GM20431 (cell line): Measurements from ENCODE around the gene GRIK4.
"Not testable (repeated sequence)": the region's sequence is repeated elsewhere in the genome, so short reads cannot be mapped to it uniquely, and the experiment has no call there.

Experiments used
- in situ Hi-C: fragments of 300-500 bp; cut with MseI, MboI; formaldehyde crosslinking; loops from one replicate; pipeline ENCODE4 v1.15.0; 2020; ENCODE audit warnings: low sequenced_read_pairs; ENCODE audit not compliant: unreplicated experiment

GRIK4 gene

GRCh38 chr11:120565466-120566155, 54.1 kb downstream of the GRIK4 start:
- in situ Hi-C loops, result no loop called here

GRCh38 chr11:120566176-120566575, 54.6 kb downstream of the GRIK4 start:
- in situ Hi-C loops, result no loop called here

- in situ Hi-C loops, result no loop called here
Measured at GRCh38 chr11:120568572-120569307, 57.2 kb downstream of the GRIK4 start.

GRCh38 chr11:120569861-120570260, 58.3 kb downstream of the GRIK4 start:
- in situ Hi-C loops, result no loop called here

DNA sequence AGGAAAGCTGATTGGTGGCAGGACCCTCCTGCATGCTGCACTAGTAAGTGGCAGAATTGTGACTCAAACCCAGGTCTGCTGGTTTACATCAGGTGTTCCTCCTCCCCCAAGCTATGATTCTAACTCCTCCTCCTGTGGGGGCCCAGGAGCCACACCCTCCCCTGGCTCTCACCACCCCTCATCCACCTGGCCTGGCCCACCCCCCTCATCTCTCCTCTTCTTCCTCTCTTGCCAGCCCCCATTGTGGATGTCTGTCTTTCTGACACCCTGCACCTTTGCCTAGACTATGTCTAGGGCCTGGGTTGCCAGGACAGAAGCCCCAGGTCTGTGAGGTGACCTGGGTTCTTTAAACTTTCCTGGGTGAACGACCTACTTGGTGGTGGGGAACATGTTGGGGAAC, 59.9 kb downstream of the GRIK4 start:
- in situ Hi-C loops, result no loop called here

GRCh38 chr11:120573756-120574354, 62.3 kb downstream of the GRIK4 start:
- in situ Hi-C loops, result no loop called here

DNA sequence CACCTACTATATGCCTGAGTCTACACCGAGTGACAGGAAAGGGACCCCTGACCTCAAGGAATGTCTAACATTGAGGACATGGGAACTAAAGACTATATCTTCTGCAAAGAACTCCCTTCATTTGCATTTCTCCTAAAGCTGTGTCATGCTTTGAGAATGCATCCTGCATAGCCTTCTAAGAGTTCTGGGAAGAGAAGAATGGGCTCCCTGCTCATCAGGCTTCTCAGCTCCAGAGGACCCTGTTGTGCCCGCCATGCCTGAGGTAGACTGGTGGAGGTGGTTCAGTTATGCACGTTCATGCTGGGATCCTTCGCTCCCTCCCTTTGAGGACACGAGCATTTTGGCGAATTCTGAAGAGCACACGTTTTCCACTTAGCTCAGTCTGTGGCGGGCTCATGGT, 63.3 kb downstream of the GRIK4 start:
- in situ Hi-C loops, result no loop called here

GRCh38 chr11:120575461-120575860, 63.9 kb downstream of the GRIK4 start:
- in situ Hi-C loops, result no loop called here

DNA sequence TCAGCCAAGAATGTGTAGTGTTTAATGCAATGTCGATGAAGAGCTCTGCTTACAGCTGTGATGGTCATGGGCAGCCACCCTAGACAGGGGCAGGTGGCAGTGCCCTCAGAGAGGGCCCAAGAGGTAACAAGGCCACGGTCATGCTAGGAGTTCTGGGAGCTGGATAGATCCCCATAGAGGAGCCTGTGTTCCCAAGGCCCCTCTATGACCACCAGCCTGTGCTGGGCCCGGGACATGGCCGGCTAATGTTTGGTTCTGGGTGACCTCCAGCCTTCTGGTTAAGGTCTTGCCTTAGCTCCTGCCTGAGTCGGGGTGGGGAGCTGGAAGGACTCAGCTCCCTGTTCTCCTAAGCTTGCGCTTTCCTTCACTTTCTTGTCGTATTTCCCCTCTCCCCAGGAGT, 65.1 kb downstream of the GRIK4 start:
- in situ Hi-C loops, result no loop called here

GRCh38 chr11:120577041-120577440, 65.5 kb downstream of the GRIK4 start:
- in situ Hi-C loops, result no loop called here

DNA sequence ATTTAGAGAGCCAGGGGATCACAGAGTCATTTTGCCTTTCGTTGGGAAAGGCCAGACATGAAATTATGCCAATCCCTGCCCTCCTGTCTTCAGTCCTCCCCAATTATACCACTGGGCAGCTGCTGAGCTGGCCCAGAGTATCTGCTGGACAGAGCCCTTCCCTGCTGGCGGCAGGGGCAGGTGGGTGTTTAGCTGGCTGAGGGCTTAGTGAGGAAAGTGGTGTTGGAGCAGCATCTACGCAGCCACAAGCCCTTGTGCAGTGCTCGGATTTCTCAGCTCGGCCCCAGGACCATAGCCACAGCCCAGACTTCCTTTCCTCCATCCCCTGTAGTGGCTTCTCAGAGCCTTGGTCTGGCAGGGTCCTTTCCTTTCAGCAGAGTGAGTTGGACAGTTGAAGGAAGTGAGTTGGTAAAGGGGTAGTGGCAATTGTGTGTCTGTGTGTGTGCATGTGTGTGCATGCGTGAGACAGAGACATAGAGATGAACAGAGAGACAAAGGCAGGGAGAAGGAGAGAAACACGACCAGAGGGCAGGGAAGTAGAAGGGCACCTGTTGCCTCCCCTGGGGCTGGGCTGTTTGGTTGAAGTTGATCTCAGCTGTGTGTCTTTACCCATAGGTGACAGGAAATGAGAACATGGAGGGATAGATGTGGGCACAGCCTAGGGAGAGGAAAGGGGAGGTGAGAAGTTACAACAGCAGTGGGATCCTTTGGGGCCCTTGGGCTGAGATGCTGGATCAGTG, 66.2 kb downstream of the GRIK4 start:
- in situ Hi-C loops, result no loop called here

DNA sequence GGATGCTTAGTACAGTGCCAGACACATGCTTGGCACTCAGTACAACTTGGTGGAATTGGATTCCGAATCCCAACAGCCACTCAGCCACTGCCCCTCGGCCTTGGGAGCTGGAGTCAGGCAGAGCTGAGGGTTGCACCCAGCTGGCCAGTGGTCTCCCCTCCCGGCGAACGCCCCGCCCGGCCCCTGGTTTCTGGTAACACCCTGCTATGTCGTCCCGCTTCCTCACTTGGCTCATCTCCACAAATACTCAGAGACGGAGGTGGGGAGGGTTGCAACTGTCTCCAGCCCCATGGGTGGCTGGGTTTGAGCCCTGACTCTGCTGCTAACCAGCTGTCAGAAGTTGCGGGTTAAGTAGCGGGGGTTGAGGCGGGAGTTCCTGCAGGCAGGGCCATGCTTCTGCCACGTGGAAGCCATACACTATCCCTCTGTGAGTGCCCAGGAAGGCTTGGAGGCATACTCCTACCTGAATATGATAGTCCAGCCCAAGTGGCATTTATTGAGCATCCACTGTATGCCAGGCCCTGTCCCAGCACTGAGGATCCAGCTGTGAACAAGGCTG, 67.1 kb downstream of the GRIK4 start:
- in situ Hi-C loops, result no loop called here

DNA sequence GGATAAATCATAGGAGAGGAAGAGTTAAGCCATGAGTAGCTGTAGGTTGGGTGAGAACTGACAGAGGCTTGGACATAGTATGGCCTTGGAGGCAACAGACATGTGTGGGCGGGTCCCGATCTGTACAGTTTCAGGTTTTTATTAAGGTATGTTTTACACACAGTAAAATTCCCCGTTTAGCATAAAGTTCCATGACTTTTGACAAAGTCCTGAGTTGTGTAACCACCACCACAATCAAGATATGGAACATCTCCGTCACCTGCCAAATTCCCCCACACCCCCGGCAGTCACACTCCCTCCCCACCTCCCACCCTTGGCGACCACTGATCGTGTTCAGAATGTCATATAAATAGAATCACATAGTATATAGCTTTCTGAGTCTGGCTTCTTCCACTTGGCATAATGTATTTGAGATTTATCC, 68.1 kb downstream of the GRIK4 start:
- in situ Hi-C loops, result no loop called here

- in situ Hi-C loops, result no loop called here
Measured at GRCh38 chr11:120581313-120581712, 69.8 kb downstream of the GRIK4 start.

- in situ Hi-C loops, result not testable (repeated sequence)
Measured at GRCh38 chr11:120582535-120582934, 71.0 kb downstream of the GRIK4 start.

GRCh38 chr11:120586072-120586471, 74.5 kb downstream of the GRIK4 start:
- in situ Hi-C loops, result no loop called here

DNA sequence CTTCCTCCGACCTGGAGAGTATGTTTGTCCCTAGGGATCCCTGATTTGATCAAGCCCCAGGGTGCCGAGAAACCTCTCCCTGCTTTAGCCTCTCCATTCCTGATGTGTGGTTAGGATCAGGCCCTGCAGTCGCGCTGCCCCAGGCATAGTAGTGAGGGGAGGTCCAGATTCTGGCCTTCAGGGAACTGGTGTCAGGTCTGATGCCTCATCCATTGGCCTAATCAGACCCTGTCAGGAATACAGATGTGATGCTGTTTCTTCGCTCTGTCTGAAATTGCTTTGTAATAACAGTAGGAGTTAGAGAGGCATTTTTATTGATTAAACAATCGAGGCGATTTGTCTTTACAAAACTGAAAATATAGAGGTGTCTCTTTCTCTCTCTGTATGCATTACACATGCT, 75.2 kb downstream of the GRIK4 start:
- in situ Hi-C loops, result no loop called here

DNA sequence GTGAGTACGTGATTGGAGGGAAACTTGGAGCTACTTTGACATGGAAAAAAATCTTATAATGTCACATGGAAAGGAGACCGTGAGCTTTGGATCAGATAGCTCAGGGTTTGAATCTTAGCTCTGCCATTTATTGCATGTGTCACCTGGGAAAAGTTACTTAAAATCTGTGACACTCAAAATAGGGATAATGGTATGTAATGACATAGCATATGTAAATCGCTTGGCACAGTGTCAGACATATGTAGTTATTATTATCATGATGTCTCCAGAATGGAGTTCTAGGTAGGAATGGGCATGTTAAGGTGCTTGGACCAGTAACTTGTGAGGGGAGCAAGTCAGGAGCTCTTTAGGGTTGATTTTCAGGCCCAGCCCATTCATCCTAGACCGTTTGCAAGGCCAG, 75.8 kb downstream of the GRIK4 start:
- in situ Hi-C loops, result no loop called here

GRCh38 chr11:120589376-120589775, 77.8 kb downstream of the GRIK4 start:
- in situ Hi-C loops, result no loop called here

DNA sequence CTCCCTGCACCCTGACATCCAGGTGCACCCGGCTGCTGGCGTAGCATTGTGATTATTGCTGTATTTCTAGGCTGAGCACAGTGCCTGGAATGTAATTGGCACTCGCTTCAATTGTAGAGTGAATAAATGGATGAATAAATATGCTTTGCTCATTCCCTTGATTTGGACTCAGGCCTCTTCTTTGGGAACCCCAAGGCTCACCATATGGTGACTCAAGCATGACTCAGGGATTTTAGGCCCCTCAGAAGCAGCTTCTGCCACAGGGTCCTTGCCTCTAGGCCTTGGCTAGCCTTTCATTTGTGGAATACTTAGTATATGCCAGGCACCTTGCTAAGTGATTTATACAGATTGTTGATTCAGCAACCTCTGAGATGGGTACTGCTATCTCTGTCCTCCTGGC, 78.9 kb downstream of the GRIK4 start:
- in situ Hi-C loops, result no loop called here
